Gastrocnemius medialis (tissue), 4 donors: ENCODE data around the gene SLC16A10.

Experiments
- CTCF ChIP-seq, 5 experiments: fragments of 450-650 bp in 3 of 5; fragments of 200-600 bp in 2 of 5; sonication (generic) in 2 of 5; IDR thresholded peaks in 4 of 5; conservative IDR thresholded peaks in 1 of 5; 1 replicate in 4 of 5; 2 replicates in 1 of 5; pipeline ENCODE4 v1.5.1; 2016 to 2019; ENCODE audit warnings: antibody characterized with exemption in 5 of 5, mild to moderate bottlenecking in 3 of 5, moderate library complexity in 3 of 5
- POLR2A ChIP-seq, 2 donors: fragments of 450-650 bp; IDR thresholded peaks; one replicate each; pipeline ENCODE4 v1.6.1; 2017; ENCODE audit warnings: antibody characterized with exemption in 2 of 2, mild to moderate bottlenecking in 2 of 2, moderate library complexity in 2 of 2

- TF ChIP-seq CTCF (IDR thresholded peaks at IDR 0.05 in 4 of 5, conservative IDR thresholded peaks at IDR 0.05 in 1 of 5), result no peak
- TF ChIP-seq POLR2A (IDR thresholded peaks at IDR 0.05), result no peak
Observed at GRCh38 chr6:111184827-111185532, 97.7 kb downstream of the SLC16A10 start.
